ENCODE measurements around the gene PPP1R7. TPM values are rescaled to one million over a fixed set of nuclear protein-coding genes. Genes with fewer than 3 reads are reported as not detected.
A peak's percentile ranks its signal among the peaks of the same experiment; 100 is the strongest.

Gene PPP1R7
- total RNA-seq, 2 donors from 2014 or later: 89.1 to 97.8 TPM

DNA sequence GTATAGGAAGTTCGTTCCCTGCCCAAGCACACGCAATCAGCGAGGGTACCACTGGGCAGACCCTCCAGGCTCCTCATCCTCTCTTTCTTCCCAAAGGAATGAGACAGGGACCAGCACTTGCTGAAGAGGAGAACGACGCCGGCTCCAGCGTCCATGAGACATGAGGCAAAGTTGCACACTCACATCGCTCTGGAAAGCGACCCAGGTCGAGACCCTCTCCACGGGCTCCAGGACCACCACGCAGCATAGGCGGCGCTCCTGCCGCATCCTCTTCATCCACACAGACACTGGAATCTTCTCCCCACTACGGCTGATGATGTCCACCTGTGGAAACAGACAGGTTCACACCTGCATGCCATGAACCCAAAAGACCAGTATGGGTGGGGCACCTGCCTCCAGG is 11.8 kb upstream of the PPP1R7 start:
- ATAC-seq (replicated peaks in 1 of 2) (no peak), DNase-seq (no peak)
- H3K9me3 Mint-ChIP-seq: no peaks in the 10 kb centered on the region
- no peak overlapping the region for H3K27ac Mint-ChIP-seq
- H3K4me3 Mint-ChIP-seq: no peak overlapping the region
- H3K27me3 Mint-ChIP-seq (ENCODE audit: low read depth): no peaks in the 10 kb centered on the region
- H3K4me1 Mint-ChIP-seq (ENCODE audit: low read depth): peaks cover 6% of the 10 kb centered on the region
- H3K36me3 Mint-ChIP-seq (ENCODE audit: insufficient read depth in 2 of 2): peaks cover 0 to 18% of the 10 kb centered on the region in 2 donors

- ATAC-seq (replicated peaks in 1 of 2): no peak
- H3K36me3 Mint-ChIP-seq (ENCODE audit: insufficient read depth in 2 of 2): peaks cover 0 to 14% of the 10 kb centered on the region in 2 donors
- H3K4me1 Mint-ChIP-seq (ENCODE audit: low read depth): peaks cover 6% of the 10 kb centered on the region
- DNase-seq: no peak
- no peaks in the 10 kb centered on the region for H3K9me3 Mint-ChIP-seq
- no peak overlapping the region for H3K27ac Mint-ChIP-seq
- no peak overlapping the region for H3K4me3 Mint-ChIP-seq
- no peaks in the 10 kb centered on the region for H3K27me3 Mint-ChIP-seq (ENCODE audit: low read depth)
Observed at GRCh38 chr2:241139531-241140444, 10.5 kb upstream of the PPP1R7 start.

DNA sequence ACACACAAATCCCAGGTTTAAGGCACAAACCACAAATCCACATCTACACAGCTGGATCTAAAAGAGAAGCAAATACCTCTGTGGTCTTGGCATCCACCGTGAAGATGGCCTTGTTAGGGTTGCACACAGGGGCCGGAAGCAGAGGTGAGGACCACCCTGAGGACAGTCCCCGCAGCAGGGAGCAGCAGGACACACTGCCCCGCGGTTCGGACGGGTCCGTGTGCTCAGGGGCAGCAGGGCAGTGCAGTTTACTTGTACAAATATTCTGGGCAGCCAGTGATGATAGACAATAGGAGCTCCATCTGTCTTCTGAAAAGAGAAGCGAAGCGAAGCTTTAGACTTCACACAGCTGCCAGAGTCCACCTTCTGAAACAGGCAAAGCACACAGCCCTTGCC is 9.8 kb upstream of the PPP1R7 start:
- H3K36me3 Mint-ChIP-seq (ENCODE audit: insufficient read depth in 2 of 2): peaks cover 0 to 14% of the 10 kb centered on the region in 2 donors
- H3K27me3 Mint-ChIP-seq (ENCODE audit: low read depth): no peaks in the 10 kb centered on the region
- H3K27ac Mint-ChIP-seq: no peak overlapping the region
- no peak for DNase-seq
- no peaks in the 10 kb centered on the region for H3K9me3 Mint-ChIP-seq
- ATAC-seq (replicated peaks in 1 of 2): no peak
- H3K4me1 Mint-ChIP-seq (ENCODE audit: low read depth): peaks cover 6% of the 10 kb centered on the region
- H3K4me3 Mint-ChIP-seq: no peak overlapping the region

- peaks cover 11% of the 10 kb centered on the region for H3K4me1 Mint-ChIP-seq (ENCODE audit: low read depth)
- H3K27me3 Mint-ChIP-seq (ENCODE audit: low read depth): no peaks in the 10 kb centered on the region
- no peak overlapping the region for H3K4me3 Mint-ChIP-seq
- peaks cover 0 to 16% of the 10 kb centered on the region in 2 donors for H3K36me3 Mint-ChIP-seq (ENCODE audit: insufficient read depth in 2 of 2)
- H3K9me3 Mint-ChIP-seq: no peaks in the 10 kb centered on the region
- DNase-seq: no peak
- H3K27ac Mint-ChIP-seq: no peak overlapping the region
- ATAC-seq (replicated peaks in 1 of 2): no peak
Observed at GRCh38 chr2:241141214-241141770, 9.0 kb upstream of the PPP1R7 start.

DNA sequence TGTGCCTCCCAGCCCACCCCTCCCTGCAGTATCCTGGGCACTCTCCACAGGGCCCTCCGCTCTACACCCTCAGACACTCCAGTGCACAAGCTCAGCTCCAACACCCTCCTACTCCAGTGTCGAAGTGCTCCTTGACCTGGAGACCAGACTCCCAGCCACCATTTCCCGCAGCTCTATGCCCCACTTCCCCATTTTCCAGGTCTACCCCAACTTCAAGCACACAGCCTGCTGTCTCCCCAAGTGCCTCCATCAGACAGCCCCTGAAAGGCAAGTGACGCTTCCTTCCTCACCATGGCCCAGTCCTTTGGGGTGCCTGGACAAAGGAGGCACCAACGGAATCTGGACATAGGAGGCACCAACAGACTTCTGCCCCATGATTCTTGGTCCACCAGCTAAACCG is 8.2 kb upstream of the PPP1R7 start:
- Mint-ChIP-seq H3K4me1 (ENCODE audit: low read depth) (peaks cover 17% of the 10 kb centered on the region), H3K36me3 (ENCODE audit: insufficient read depth in 2 of 2) (peaks cover 0 to 16% of the 10 kb centered on the region in 2 donors), H3K27me3 (ENCODE audit: low read depth) (no peaks in the 10 kb centered on the region), H3K27ac (no peak overlapping the region), H3K4me3 (no peak overlapping the region), H3K9me3 (no peaks in the 10 kb centered on the region)
- ATAC-seq (replicated peaks in 1 of 2): no peak
- DNase-seq: no peak

DNA sequence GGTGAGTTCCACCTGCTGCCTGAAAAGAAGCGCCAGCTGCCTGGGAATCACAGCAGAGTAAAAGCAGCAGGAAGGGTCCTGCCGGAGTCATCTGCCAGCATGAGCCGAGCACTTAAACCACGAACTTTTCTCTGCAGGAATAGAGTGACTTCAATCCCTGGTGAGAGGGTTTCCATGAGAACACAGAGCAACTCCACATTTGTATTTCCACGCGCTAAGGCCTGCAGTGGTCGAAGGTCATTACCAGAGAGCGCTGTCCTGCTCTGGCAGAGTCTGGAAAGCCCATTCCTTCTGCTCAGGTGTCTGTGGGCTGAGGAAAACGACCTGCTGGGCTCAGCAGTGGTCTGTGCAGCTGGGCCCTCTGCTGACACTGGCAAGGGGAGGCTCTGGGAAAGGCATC is 7.7 kb upstream of the PPP1R7 start:
- DNase-seq (no peak), ATAC-seq (replicated peaks in 1 of 2) (no peak)
- peaks cover 0 to 16% of the 10 kb centered on the region in 2 donors for H3K36me3 Mint-ChIP-seq (ENCODE audit: insufficient read depth in 2 of 2)
- no peak overlapping the region for H3K4me3 Mint-ChIP-seq
- H3K27me3 Mint-ChIP-seq (ENCODE audit: low read depth): no peaks in the 10 kb centered on the region
- H3K4me1 Mint-ChIP-seq (ENCODE audit: low read depth): peaks cover 23% of the 10 kb centered on the region
- no peak overlapping the region for H3K27ac Mint-ChIP-seq
- H3K9me3 Mint-ChIP-seq: no peaks in the 10 kb centered on the region

DNA sequence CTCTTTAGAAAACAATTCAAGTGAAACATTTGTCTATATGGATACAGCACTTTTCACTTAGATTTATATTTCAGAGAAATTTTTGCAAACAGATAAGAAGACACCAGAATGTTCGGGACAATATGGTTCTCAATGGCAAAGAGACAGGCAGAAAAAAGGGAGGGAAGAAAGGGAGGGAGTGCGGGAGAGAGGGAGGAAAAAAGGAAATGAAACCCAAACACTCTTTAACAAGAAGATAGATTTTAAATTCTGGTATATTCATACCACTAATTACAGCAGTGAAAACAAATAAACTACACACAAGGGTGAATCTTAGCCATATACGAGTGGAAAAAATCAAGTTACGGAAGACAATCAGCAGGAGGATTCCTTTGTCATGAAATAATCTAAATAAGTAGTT is 4.0 kb upstream of the PPP1R7 start:
- no peak overlapping the region for H3K27ac Mint-ChIP-seq
- H3K4me3 Mint-ChIP-seq: no peak overlapping the region
- H3K27me3 Mint-ChIP-seq (ENCODE audit: low read depth): no peaks in the 10 kb centered on the region
- ATAC-seq (replicated peaks in 1 of 2) (no peak), DNase-seq (no peak)
- peaks cover 39% of the 10 kb centered on the region for H3K4me1 Mint-ChIP-seq (ENCODE audit: low read depth)
- peaks cover 3 to 15% of the 10 kb centered on the region in 2 donors for H3K36me3 Mint-ChIP-seq (ENCODE audit: insufficient read depth in 2 of 2)
- H3K9me3 Mint-ChIP-seq: no peaks in the 10 kb centered on the region

- no peaks in the 10 kb centered on the region for H3K9me3 Mint-ChIP-seq
- ATAC-seq (replicated peaks in 1 of 2): no peak
- H3K27me3 Mint-ChIP-seq (ENCODE audit: low read depth): no peaks in the 10 kb centered on the region
- H3K4me1 Mint-ChIP-seq (ENCODE audit: low read depth): peaks cover 45% of the 10 kb centered on the region
- H3K4me3 Mint-ChIP-seq: peak overlapping the region; percentile 83 to 85
- peaks cover 3 to 11% of the 10 kb centered on the region in 2 donors for H3K36me3 Mint-ChIP-seq (ENCODE audit: insufficient read depth in 2 of 2)
- DNase-seq: no peak
- H3K27ac Mint-ChIP-seq: no peak overlapping the region
Observed at GRCh38 chr2:241147336-241147735, 2.9 kb upstream of the PPP1R7 start.

DNA sequence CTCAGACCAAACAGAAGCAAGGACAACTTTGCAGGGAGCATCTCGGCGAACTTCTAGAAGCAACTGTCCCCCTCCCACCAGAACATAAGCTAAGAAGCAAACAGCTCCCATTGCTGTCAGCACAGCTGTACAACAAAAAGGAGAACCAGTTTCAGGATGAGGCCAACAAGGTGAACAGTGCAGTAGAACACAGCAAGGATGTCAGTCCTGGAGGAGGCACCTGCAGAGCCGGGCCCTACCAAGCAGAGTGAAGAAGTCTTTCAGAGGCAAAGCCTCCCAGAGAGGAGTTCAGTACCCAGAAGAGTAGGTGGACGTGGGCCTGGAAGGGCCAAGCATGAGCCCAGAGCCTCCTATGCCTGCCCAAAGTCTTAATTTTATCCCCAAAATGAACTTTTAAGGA is 2.0 kb upstream of the PPP1R7 start:
- H3K27me3 Mint-ChIP-seq (ENCODE audit: low read depth): no peaks in the 10 kb centered on the region
- H3K27ac Mint-ChIP-seq: peak overlapping the region; percentile 29
- H3K36me3 Mint-ChIP-seq (ENCODE audit: insufficient read depth in 2 of 2): peaks cover 3 to 12% of the 10 kb centered on the region in 2 donors
- peaks cover 51% of the 10 kb centered on the region for H3K4me1 Mint-ChIP-seq (ENCODE audit: low read depth)
- H3K9me3 Mint-ChIP-seq: no peaks in the 10 kb centered on the region
- H3K4me3 Mint-ChIP-seq: peak overlapping the region; percentile 83 to 85
- DNase-seq (no peak), ATAC-seq (replicated peaks in 1 of 2) (no peak)

DNA sequence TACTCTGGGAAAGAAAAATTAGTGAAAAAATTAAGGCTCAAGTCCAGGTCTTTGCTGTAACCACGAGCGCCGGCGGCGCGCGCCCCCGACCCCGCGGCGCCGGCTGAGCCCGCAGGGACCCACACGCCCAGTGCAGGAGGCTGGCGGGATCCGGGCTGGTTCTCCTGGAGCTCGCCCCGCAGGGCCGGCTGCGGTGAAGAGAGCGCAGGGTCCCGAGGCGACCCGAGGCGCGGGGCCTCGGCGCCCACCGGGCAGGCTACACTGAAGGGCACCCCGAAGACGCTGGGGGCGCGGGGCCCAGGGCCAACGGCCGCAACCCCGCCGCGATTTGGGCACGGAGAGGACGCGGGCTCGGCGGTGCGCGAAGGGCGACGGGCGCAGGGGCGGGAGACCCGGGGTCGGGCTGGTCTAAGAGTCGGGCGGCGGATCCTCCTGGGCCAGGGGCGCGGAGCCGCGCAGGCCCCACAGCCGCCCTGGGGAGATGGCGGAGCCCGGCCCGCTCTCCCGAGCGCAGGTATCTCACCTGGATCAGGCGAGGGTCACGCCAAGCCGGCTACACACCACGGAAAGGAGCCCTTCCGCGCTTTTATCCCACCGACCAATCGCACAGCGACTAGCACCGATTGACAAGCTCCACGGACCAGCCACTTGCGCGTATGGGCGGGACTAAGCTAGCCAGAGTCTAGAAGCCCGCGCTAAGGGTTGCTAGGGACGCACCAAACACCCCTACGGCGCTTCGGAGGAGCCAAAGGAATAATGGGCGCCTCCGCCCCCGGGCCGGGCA is 1.2 kb upstream of the PPP1R7 start, which contains the start of gene PASK:
Gene PASK (minus strand): TSS at position 582 of the 784 bp plus-strand sequence. CDS start 6,440 bp downstream, outside the sequence.
- DNase-seq: peak; percentile 94 to 98
- peak; percentile 87 to 89 for ATAC-seq (replicated peaks in 1 of 2)
- H3K4me3 Mint-ChIP-seq: peak within 1 kb of the TSS; percentile 83 to 85
- H3K4me1 Mint-ChIP-seq (ENCODE audit: low read depth): peaks cover 58% of the 10 kb centered on the region
- peak within 1 kb of the TSS; percentile 63 for H3K27ac Mint-ChIP-seq
- H3K36me3 Mint-ChIP-seq (ENCODE audit: insufficient read depth in 2 of 2): peaks cover 3 to 11% of the 10 kb centered on the region in 2 donors
- no peaks in the 10 kb centered on the region for H3K9me3 Mint-ChIP-seq
- H3K27me3 Mint-ChIP-seq (ENCODE audit: low read depth): no peaks in the 10 kb centered on the region

DNA sequence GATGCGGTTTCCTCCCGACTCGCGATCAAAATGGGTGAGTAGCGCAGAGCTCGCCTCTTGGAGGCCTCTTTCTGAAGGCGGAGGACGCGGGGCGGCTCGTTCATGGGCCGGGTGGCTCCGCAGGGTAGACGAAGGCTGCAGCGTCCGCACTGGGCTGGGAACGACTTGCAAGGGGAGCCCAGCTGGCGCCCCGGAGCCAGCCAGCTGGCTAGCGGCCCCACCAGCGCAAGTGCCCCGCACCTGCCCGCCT is 667 bp upstream of the PPP1R7 start:
- H3K4me1 Mint-ChIP-seq (ENCODE audit: low read depth): peaks cover 63% of the 10 kb centered on the region
- peak overlapping the region; percentile 63 for H3K27ac Mint-ChIP-seq
- DNase-seq: no peak
- H3K36me3 Mint-ChIP-seq (ENCODE audit: insufficient read depth in 2 of 2): peaks cover 3 to 11% of the 10 kb centered on the region in 2 donors
- peak overlapping the region; percentile 83 to 85 for H3K4me3 Mint-ChIP-seq
- ATAC-seq (replicated peaks in 1 of 2): no peak
- no peaks in the 10 kb centered on the region for H3K27me3 Mint-ChIP-seq (ENCODE audit: low read depth)
- no peaks in the 10 kb centered on the region for H3K9me3 Mint-ChIP-seq

DNA sequence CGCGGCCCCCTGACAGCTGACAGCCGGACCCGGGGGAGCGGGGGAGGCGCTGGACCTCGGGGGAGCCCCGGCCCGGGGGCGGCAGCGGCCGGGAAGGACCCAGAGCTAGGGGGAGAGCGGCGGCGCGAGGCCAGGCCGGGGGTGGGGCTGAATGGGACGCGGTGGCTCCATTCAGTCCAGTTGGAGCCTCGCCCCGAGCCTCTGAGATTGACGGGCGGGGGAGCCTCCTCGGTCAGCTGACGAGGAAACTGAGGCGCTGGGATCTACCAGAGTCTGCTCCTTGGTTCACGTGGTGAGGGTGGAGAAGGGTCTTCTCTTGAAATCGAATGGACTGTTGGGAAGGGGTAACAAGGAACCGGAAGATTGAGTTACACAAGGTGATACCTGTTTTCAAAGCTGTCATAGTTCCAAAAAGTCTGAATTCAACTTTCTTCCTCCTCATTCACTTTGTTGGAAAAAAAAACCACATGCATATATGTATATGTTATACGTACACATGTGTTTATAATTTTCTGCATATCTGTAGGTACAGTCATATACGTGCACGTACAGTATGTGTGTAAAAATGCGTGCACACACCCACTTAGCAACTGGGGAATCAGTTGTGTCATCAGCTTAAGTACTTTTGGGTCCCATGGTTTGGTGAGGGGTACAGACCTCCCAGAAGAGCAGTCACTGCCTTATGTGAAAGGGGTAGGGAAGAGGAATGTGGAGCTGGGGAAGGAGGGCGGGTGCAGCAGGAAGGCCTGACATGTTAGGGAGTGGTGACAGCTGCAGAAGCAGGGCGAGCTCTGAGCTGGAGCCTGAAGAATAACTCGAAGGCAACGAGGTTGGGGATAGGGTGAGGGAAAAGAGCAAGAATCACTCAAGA is 628 bp downstream of the PPP1R7 start:
- Mint-ChIP-seq H3K9me3 (no peaks in the 10 kb centered on the region), H3K36me3 (ENCODE audit: insufficient read depth in 2 of 2) (peaks cover 5 to 11% of the 10 kb centered on the region in 2 donors), H3K4me3 (peak overlapping the region; percentile 83 to 85), H3K27me3 (ENCODE audit: low read depth) (no peaks in the 10 kb centered on the region), H3K27ac (no peak overlapping the region), H3K4me1 (ENCODE audit: low read depth) (peaks cover 69% of the 10 kb centered on the region)
- ATAC-seq (replicated peaks in 1 of 2) (no peak), DNase-seq (no peak)
